K562 (cell line): Measurements from ENCODE around the gene NRF1. TPM values are rescaled to one million over a fixed set of nuclear protein-coding genes. Genes with fewer than 3 reads are reported as not detected.

Source experiments
- ATAC-seq: fragments of 200-7000 bp; cut with Tn5 transposase; 3 replicates; pipeline ENCODE4 v1.9.1; 2020; ENCODE audit warnings: moderate library complexity
- BruUV-seq: library from RNA; stranded (reverse); fragments of 400-500 nt; replicated peaks from 2 replicates; lab custom pipeline; 2021; lab: Mats Ljungman, UMichigan
- CTCF ChIA-PET: fragments of 300-600 bp; formaldehyde crosslinking; extraction: SDS; loops from one replicate; lab custom pipeline; 2021; ENCODE audit warnings: low intra/inter-chr PET ratio; lab: Yijun Ruan, JAX
- POLR2A ChIA-PET: fragments of 300-600, 350-650 bp; sonication (Branson Sonifier 250); formaldehyde crosslinking; extraction: SDS; loops from one replicate; lab custom pipeline; 2021; ENCODE audit warnings: antibody characterized with exemption, inconsistent platforms; lab: Yijun Ruan, JAX
- DNase-seq, 4 experiments: peaks; one replicate each; pipeline versions ENCODE4 v3.0.0 to v3.0.0-alpha.2; 2011 to 2018; ENCODE audit warnings: low spot score in 3 of 4, mixed read lengths in 3 of 4; ENCODE audit errors: extremely low read depth in 1 of 4
- FAIRE-seq: peaks from 2 replicates; lab custom pipeline; 2011; peaks lifted over from hg19 to GRCh38; lab: Jason Lieb, UNC
- H2AFZ ChIP-seq: 2 replicates; pipeline ENCODE4 v1.6.0; 2011; ENCODE audit warnings: low read depth, low read length, control low read depth, inconsistent platforms
- H3K27ac ChIP-seq: fragments of 200-600 bp; 3 replicates; pipeline ENCODE4 v1.8.0; 2011; ENCODE audit warnings: low read depth, mild to moderate bottlenecking, control low read depth, inconsistent platforms, low read length, moderate library complexity, mixed read lengths; ENCODE audit errors: extremely low read depth
- H3K27me3 ChIP-seq, 2 experiments: fragments of 300-600 bp in 1 of 2; 2 replicates in 1 of 2; 3 replicates in 1 of 2; pipeline versions ENCODE4 v1.6.0 to v1.8.0; 2011; ENCODE audit warnings: inconsistent platforms in 2 of 2, low read length in 2 of 2, mild to moderate bottlenecking in 1 of 2, mixed read lengths in 1 of 2, moderate library complexity in 1 of 2; ENCODE audit not compliant: control insufficient read depth in 2 of 2, insufficient read depth in 2 of 2
- H3K36me3 ChIP-seq: fragments of 300-600 bp; 3 replicates; pipeline ENCODE4 v1.8.0; 2011; ENCODE audit warnings: mild to moderate bottlenecking, low read length, inconsistent platforms; ENCODE audit not compliant: control insufficient read depth, insufficient read depth
- H3K4me1 ChIP-seq, 2 experiments: fragments of 200-600 bp in 1 of 2; replicated peaks in 1 of 2; 2 replicates in 1 of 2; 3 replicates in 1 of 2; pipeline versions ENCODE4 v1.5.1 to v1.8.0; 2011; ENCODE audit warnings: inconsistent platforms in 2 of 2, low read length in 2 of 2, mild to moderate bottlenecking in 1 of 2, mixed read lengths in 1 of 2, moderate library complexity in 1 of 2; ENCODE audit not compliant: control insufficient read depth in 2 of 2, insufficient read depth in 2 of 2
- H3K4me2 ChIP-seq: 2 replicates; pipeline ENCODE4 v1.6.1; 2011; ENCODE audit warnings: low read length, control low read depth, inconsistent platforms, mixed read lengths; ENCODE audit not compliant: insufficient read depth
- H3K4me3 ChIP-seq: fragments of 200-600 bp; sonication (generic), shearing (Covaris generic); 2 replicates; pipeline ENCODE4 v1.5.1; 2016; ENCODE audit warnings: control low read depth, inconsistent platforms
- H3K79me2 ChIP-seq: fragments of 200-600 bp; 3 replicates; pipeline ENCODE4 v1.8.0; 2011; ENCODE audit warnings: low read length, inconsistent platforms; ENCODE audit not compliant: control insufficient read depth, insufficient read depth
- H3K9ac ChIP-seq, 2 experiments: 2 replicates each; pipeline versions ENCODE4 v1.6.0 to v1.6.1; 2011; ENCODE audit warnings: low read depth in 2 of 2, low read length in 2 of 2, control low read depth in 1 of 2, inconsistent platforms in 1 of 2, mild to moderate bottlenecking in 1 of 2, mixed read lengths in 1 of 2; ENCODE audit not compliant: insufficient read depth in 1 of 2
- H3K9me1 ChIP-seq: one replicate; pipeline ENCODE4 v1.6.0; 2011; ENCODE audit warnings: inconsistent platforms, mild to moderate bottlenecking, low read length, moderate library complexity; ENCODE audit not compliant: control insufficient read depth, insufficient read depth
- H3K9me3 ChIP-seq: replicated peaks from 2 replicates; pipeline ENCODE4 v1.5.1; 2011; ENCODE audit warnings: low read depth, low read length, inconsistent platforms; ENCODE audit not compliant: control insufficient read depth, insufficient read depth
- H4K20me1 ChIP-seq: replicated peaks from 2 replicates; pipeline ENCODE4 v1.6.1; 2011; ENCODE audit warnings: low read length, inconsistent platforms, mixed read lengths; ENCODE audit not compliant: control insufficient read depth, insufficient read depth
- C11orf30 ChIP-seq: fragments of 450-650 bp; IDR thresholded peaks from 2 replicates; pipeline ENCODE4 v1.6.1; 2016; ENCODE audit warnings: low read depth, mild to moderate bottlenecking
- ETS1 ChIP-seq: conservative IDR thresholded peaks from 2 replicates; pipeline ENCODE4 v1.6.1; 2011; ENCODE audit warnings: low read depth, mild to moderate bottlenecking, low read length; ENCODE audit not compliant: control insufficient read depth
- GATAD2B ChIP-seq: fragments of 450-650 bp; IDR thresholded peaks from 2 replicates; pipeline ENCODE4 v1.6.1; 2017; ENCODE audit warnings: mild to moderate bottlenecking, borderline replicate concordance
- GTF2A2 ChIP-seq: IDR thresholded peaks from 2 replicates; pipeline ENCODE4 v1.6.1; 2016; ENCODE audit warnings: mild to moderate bottlenecking, missing genetic modification characterization, missing compliant biosample characterization
- MNT ChIP-seq, 2 experiments: fragments of 450-650 bp; conservative IDR thresholded peaks; 2 replicates each; pipeline ENCODE4 v1.6.1; 2017; ENCODE audit warnings: mild to moderate bottlenecking in 2 of 2, moderate library complexity in 2 of 2
- MXI1 ChIP-seq: IDR thresholded peaks from 2 replicates; pipeline ENCODE4 v1.6.1; 2011; ENCODE audit warnings: low read depth, mild to moderate bottlenecking, improper control_type of control experiment, low read length
- PURB ChIP-seq: sonication (generic); formaldehyde crosslinking; IDR thresholded peaks from 2 replicates; pipeline ENCODE4 v1.9.0; 2021; ENCODE audit warnings: low read depth, mild to moderate bottlenecking, missing genetic modification reagents
- RAD21 ChIP-seq, 2 experiments: fragments of 250-450 bp in 1 of 2; fragments of 450-650 bp in 1 of 2; sonication (Bioruptor Pico) in 1 of 2; formaldehyde crosslinking in 1 of 2; IDR thresholded peaks in 1 of 2; conservative IDR thresholded peaks in 1 of 2; 2 replicates each; pipeline versions ENCODE4 v1.4.0 to v1.8.0; 2020 to 2022; ENCODE audit warnings: mild to moderate bottlenecking in 2 of 2, moderate library complexity in 1 of 2
- SOX6 ChIP-seq: fragments of 450-650 bp; IDR thresholded peaks from 2 replicates; pipeline ENCODE4 v1.6.1; 2014; ENCODE audit warnings: mild to moderate bottlenecking
- SRSF7 ChIP-seq: fragments of 200-400 bp; formaldehyde crosslinking; optimal IDR thresholded peaks from 2 replicates; pipeline ENCODE3; 2017; ENCODE audit warnings: mild to moderate bottlenecking, low read depth, low read length
- TEAD4 ChIP-seq, 2 experiments: sonication (generic) in 1 of 2; formaldehyde crosslinking in 1 of 2; IDR thresholded peaks; 2 replicates each; pipeline versions ENCODE4 v1.6.1 to v1.8.0; 2012 to 2022; ENCODE audit warnings: borderline replicate concordance in 1 of 2, inconsistent platforms in 1 of 2, low read length in 1 of 2, mild to moderate bottlenecking in 1 of 2, missing genetic modification reagents in 1 of 2
- ZNF316 ChIP-seq: fragments of 450-650 bp; IDR thresholded peaks from 2 replicates; pipeline ENCODE4 v1.6.1; 2016
- ZNF77 ChIP-seq: fragments of 250-450 bp; sonication (Bioruptor Pico); IDR thresholded peaks from 2 replicates; pipeline ENCODE4 v1.5.0; 2020
- WGBS: fragments of 100-300 bp; shearing (Covaris generic); methylation state at CpG from one replicate; pipeline ENCODE4 v1.1.6; 2016; ENCODE audit warnings: low coverage, mixed read lengths; ENCODE audit not compliant: insufficient coverage; ENCODE audit errors: missing lambda C conversion rate; 5-methylcytosine and 5-hydroxymethylcytosine counted together
- in situ Hi-C: fragments of 300-500 bp; cut with MboI; formaldehyde crosslinking; loops from 4 replicates; pipeline ENCODE4 v1.15.0; 2018; ENCODE audit warnings: inconsistent platforms, mixed read lengths
- intact Hi-C: fragments of 100-400 bp; cut with micrococcal nuclease; formaldehyde crosslinking; loops from 2 replicates; pipeline ENCODE4 v1.14.2; 2022
- polyA plus RNA-seq, 8 experiments: library from polyadenylated mRNA; depleted of rRNA in 4 of 8; stranded (reverse) in 5 of 8; unstranded in 3 of 8; fragments of >200 nt; fragmentation: Nextera tagmentation in 2 of 8; fragmentation: Illumina TruSeq in 1 of 8; extraction: Ambion mirVana in 2 of 8; extraction: Trizol in 1 of 8; gene quantifications; 2 replicates each; pipeline versions ENCODE4 v1.2.1 to v1.2.3, GENCODE V29; 2011 to 2014; ENCODE audit warnings: inconsistent platforms in 1 of 8, missing spikeins in 1 of 8
- total RNA-seq, 7 experiments: library from RNA; depleted of rRNA in 6 of 7; stranded (reverse); fragments of >200 nt in 6 of 7; fragmentation: Illumina TruSeq in 2 of 7; extraction: Trizol in 2 of 7; gene quantifications; 2 replicates each; pipeline versions ENCODE4 v1.2.1 to v1.2.3, GENCODE V29; 2011 to 2021; ENCODE audit warnings: low replicate concordance in 1 of 7
- TF ChIP-seq, protein P1 (sequence below): sonication (generic); formaldehyde crosslinking; IDR thresholded peaks from 2 replicates; pipeline ENCODE4 v1.8.1; 2023; ENCODE audit warnings: mild to moderate bottlenecking, missing genetic modification reagents

Gene NRF1
- total and polyA plus RNA-seq, 9 of the 15 experiments (the other 6 are each of a cell fraction or from before 2014, with no cell fraction given) = 8.6 to 28.8 (median 20.3) TPM

- BruUV-seq = no TSS peak
- Histone ChIP-seq H3K4me3 (no peak overlapping the region), H2AFZ (no peak overlapping the region), H3K36me3 (no peaks in the 10 kb centered on the region), H3K27ac (no peak overlapping the region), H3K9ac (no peak overlapping the region), H3K4me1 (no peaks in the 10 kb centered on the region), H3K27me3 (no peaks in the 10 kb centered on the region), H3K79me2 (no peaks in the 10 kb centered on the region), H3K4me2 (no peak overlapping the region), H3K9me1 (no peaks in the 10 kb centered on the region), H4K20me1 (0 out of 2 replicates have a peak, but pooled peaks cover 5% of the 10 kb centered on the region), H3K9me3 (no peaks in the 10 kb centered on the region)
- peak; percentile 86 for FAIRE-seq
- ChIA-PET CTCF (interaction anchor here (0.6 to 3.0 kb wide), 8 partner anchors 61 to 429 kb away, joined by 4 to 30 read pairs (median 7); no protein-coding TSS in a partner anchor), POLR2A (no interaction called here)
- DNase-seq = peak in 3 of 4 experiments; percentile 31 to 71 (median 35)
- in situ Hi-C loops = loop anchor here (5.0 to 25.0 kb wide), 2 partner anchors 282 to 427 kb away; no protein-coding TSS in a partner anchor
- intact Hi-C loops = loop anchor here (1.0 to 2.0 kb wide), 3 partner anchors 32 to 426 kb away; no protein-coding TSS in a partner anchor
- WGBS = 5% methylated on average over 2 of the region's 2 CpGs
- peak; percentile 81 for ATAC-seq
- TF ChIP-seq RAD21 (CRISPR knock-in tag; conservative IDR thresholded peaks at IDR 0.05 in 1 of 2, IDR thresholded peaks at IDR 0.05 in 1 of 2) = peak; percentile 86 to 91
- TF ChIP-seq ZNF77 (CRISPR knock-in tag) = no peak
- TF ChIP-seq C11orf30 = peak; percentile 24; the same call in 1 of the 2 replicates
- no peak for TF ChIP-seq SRSF7
- TF ChIP-seq ETS1 = no peak
- TF ChIP-seq ZNF316 = peak; percentile 50; the same call in 1 of the 2 replicates
- TF ChIP-seq TEAD4 (IDR thresholded peaks at IDR 0.05; ENCODE audit: low read length) = 0 out of 2 replicates have a peak, but pooled peaks have one; percentile 7
- TF ChIP-seq TEAD4 (CRISPR knock-in tag; IDR thresholded peaks at IDR 0.05; ENCODE audit: borderline replicate concordance) = no peak
- TF ChIP-seq PURB (CRISPR knock-in tag) = no peak
- no peak for TF ChIP-seq SOX6
- no peak for TF ChIP-seq GTF2A2 (tag)
- TF ChIP-seq, protein P1, sequence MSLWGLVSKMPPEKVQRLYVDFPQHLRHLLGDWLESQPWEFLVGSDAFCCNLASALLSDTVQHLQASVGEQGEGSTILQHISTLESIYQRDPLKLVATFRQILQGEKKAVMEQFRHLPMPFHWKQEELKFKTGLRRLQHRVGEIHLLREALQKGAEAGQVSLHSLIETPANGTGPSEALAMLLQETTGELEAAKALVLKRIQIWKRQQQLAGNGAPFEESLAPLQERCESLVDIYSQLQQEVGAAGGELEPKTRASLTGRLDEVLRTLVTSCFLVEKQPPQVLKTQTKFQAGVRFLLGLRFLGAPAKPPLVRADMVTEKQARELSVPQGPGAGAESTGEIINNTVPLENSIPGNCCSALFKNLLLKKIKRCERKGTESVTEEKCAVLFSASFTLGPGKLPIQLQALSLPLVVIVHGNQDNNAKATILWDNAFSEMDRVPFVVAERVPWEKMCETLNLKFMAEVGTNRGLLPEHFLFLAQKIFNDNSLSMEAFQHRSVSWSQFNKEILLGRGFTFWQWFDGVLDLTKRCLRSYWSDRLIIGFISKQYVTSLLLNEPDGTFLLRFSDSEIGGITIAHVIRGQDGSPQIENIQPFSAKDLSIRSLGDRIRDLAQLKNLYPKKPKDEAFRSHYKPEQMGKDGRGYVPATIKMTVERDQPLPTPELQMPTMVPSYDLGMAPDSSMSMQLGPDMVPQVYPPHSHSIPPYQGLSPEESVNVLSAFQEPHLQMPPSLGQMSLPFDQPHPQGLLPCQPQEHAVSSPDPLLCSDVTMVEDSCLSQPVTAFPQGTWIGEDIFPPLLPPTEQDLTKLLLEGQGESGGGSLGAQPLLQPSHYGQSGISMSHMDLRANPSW (CRISPR knock-in tag) = no peak
- TF ChIP-seq GATAD2B = 0 out of 2 replicates have a peak, but pooled peaks have one; percentile 23
- TF ChIP-seq MNT (conservative IDR thresholded peaks at IDR 0.05) = no peak
- no peak for TF ChIP-seq MXI1
Observed at GRCh38 chr7:129644634-129645230, 33.2 kb downstream of the NRF1 start.
